Hair follicle dermal papilla cell (primary cell): Measurements from ENCODE around the gene LYSMD4. TPM values are rescaled to one million over a fixed set of nuclear protein-coding genes. Genes with fewer than 3 reads are reported as not detected.

Experiments
- small RNA-seq: library from RNA; depleted of rRNA; stranded (forward); fragments of <200 nt; gene quantifications from one replicate; pipeline ENCODE3, GENCODE V24; 2012
- total RNA-seq: library from RNA; depleted of rRNA; stranded (reverse); fragments of >200 nt; gene quantifications from 2 replicates; pipeline ENCODE4 v1.2.3, GENCODE V29; 2012

The LYSMD4 gene
- total RNA-seq: 6.1 and 11.4 TPM in 2 replicates

DNA sequence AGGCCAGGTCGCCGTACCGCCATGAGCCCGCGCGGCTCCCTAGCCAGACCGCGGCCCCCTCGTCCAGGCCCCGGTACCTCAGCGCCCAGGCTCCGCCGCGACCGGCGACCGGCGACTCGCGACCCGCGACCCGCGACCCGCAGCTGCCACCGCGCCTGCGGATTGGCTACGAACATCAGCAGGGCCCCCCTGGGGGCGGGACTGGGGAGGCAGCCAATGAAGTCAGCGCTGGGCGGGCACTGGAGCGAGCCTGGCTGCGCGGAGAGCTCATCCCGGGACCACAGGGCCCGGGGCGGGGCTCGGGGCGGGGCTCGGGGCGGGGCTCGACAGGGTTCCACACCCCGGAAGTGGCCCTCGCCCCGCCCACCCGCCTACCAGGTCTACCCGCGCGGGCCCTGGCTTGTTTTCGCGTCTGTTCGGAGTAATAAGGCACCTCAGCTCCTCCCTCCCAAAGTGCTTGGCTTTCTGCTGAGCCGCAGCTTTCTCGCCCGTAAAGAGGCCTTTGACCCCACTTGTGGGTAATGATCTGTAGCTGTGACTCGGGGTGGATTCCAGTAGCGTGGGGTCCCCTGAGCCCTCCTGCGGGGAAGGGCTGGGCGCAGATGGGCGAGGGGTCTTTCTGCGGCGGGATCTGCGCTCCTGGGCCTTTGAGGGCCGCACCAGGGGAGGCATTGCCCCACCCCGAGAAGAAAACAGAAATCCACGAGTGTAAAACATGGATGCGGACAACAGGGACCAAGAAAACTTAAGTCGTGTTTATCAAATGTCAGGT, at the start of gene LYSMD4:
Gene LYSMD4, minus strand, starts transcription at position 170 of the 772 bp plus-strand sequence. CDS start 1,438 bp downstream, outside the sequence.

Small RNA genes within 50 kb of the gene (small RNA-seq; reads per million reads assigned to genes)
- gene RF00019: not detected

Other genes starting within 250 kb of the LYSMD4 start
- 43.8 and 57.9 TPM in 2 replicates for gene MEF2A, start 167.5 kb downstream of the LYSMD4 start, total RNA-seq